ENCODE data around the gene NRG3. TPM values are rescaled to one million over a fixed set of nuclear protein-coding genes. Genes with fewer than 3 reads are reported as not detected.

Gene NRG3
- total and polyA plus RNA-seq, 2 donors (not counting 1 experiment from before 2014, with no cell fraction given): 0.06 TPM; not detected in 1

DNA sequence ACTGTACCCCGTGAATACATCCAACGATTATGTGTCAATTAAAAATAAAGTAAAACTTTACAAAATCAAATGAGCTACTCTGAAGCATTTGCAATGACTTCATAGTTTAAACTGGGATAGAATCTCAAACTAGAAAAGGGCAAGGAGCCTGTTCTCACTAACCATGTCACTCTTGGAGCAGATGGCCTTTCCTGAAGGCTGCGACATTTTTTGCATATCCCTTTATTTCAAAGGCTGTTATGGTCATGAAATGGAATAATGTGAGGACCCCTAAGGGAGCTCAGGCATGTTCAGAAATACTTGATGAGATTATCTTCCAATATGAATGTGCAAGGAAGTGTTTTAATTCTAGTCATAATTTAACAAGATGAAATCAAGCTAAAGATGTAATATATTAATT, 679.4 kb downstream of the NRG3 start:
- no CpG with 5 or more reads among the region's 3 CpGs for WGBS (ENCODE audit: insufficient coverage)
- Mint-ChIP-seq H3K27ac (no peak overlapping the region), H3K27me3 (no peaks in the 10 kb centered on the region), H3K4me3 (no peak overlapping the region), H3K4me1 (no peaks in the 10 kb centered on the region), H3K9me3 (ENCODE audit: insufficient read depth) (peaks cover 3% of the 10 kb centered on the region)
- Histone ChIP-seq H3K9ac (ENCODE audit: low read length) (no peak overlapping the region), H3K27ac (ENCODE audit: low read length in 2 of 2) (no peak overlapping the region), H3K36me3 (replicated peaks in 1 of 2; ENCODE audit: control extremely low read depth in 1 of 2, control insufficient read depth in 1 of 2, extremely low read depth in 1 of 2, insufficient read depth in 2 of 2, low read length in 1 of 2) (no peaks in the 10 kb centered on the region), H3K4me3 (ENCODE audit: control extremely low read depth in 1 of 5, extremely low read depth in 1 of 5, insufficient read depth in 1 of 5, low read depth in 2 of 5, low read length in 4 of 5) (no peak overlapping the region), H3K4me2 (replicated peaks; ENCODE audit: low read depth, low read length, poor library complexity, severe bottlenecking) (no peak overlapping the region), H3K9me3 (ENCODE audit: control extremely low read depth in 1 of 3, control insufficient read depth in 2 of 3, insufficient read depth in 1 of 3, low read length in 2 of 3) (no peaks in the 10 kb centered on the region), H2AFZ (ENCODE audit: insufficient read depth, low read depth, low read length, poor library complexity, severe bottlenecking) (no peak overlapping the region), H3K27me3 (replicated peaks in 1 of 4; ENCODE audit: control extremely low read depth in 1 of 4, control insufficient read depth in 3 of 4, insufficient read depth in 4 of 4, low read length in 3 of 4) (no peaks in the 10 kb centered on the region), H3K4me1 (ENCODE audit: control insufficient read depth in 2 of 2, insufficient read depth in 2 of 2, low read length in 2 of 2) (no peaks in the 10 kb centered on the region), H4K20me1 (ENCODE audit: control insufficient read depth, insufficient read depth, low read length, poor library complexity, severe bottlenecking) (no peaks in the 10 kb centered on the region), H3K79me2 (ENCODE audit: control insufficient read depth, insufficient read depth, low read length) (no peaks in the 10 kb centered on the region)
- CTCF ChIA-PET: no interaction called here
- DNase-seq (no peak), ATAC-seq (ENCODE audit: low read depth) (no peak)
- POLR2A ChIA-PET: no interaction called here
- TF ChIP-seq, protein P1, sequence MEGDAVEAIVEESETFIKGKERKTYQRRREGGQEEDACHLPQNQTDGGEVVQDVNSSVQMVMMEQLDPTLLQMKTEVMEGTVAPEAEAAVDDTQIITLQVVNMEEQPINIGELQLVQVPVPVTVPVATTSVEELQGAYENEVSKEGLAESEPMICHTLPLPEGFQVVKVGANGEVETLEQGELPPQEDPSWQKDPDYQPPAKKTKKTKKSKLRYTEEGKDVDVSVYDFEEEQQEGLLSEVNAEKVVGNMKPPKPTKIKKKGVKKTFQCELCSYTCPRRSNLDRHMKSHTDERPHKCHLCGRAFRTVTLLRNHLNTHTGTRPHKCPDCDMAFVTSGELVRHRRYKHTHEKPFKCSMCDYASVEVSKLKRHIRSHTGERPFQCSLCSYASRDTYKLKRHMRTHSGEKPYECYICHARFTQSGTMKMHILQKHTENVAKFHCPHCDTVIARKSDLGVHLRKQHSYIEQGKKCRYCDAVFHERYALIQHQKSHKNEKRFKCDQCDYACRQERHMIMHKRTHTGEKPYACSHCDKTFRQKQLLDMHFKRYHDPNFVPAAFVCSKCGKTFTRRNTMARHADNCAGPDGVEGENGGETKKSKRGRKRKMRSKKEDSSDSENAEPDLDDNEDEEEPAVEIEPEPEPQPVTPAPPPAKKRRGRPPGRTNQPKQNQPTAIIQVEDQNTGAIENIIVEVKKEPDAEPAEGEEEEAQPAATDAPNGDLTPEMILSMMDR (IDR thresholded peaks at IDR 0.05): no peak
- TF ChIP-seq EZH2 (IDR thresholded peaks at IDR 0.05; ENCODE audit: borderline replicate concordance, insufficient read depth, low read depth, low read length, poor library complexity, severe bottlenecking): no peak
- intact Hi-C loops (cut with micrococcal nuclease): no loop called here

GRCh38 chr10:82558014-82558607, 683.1 kb downstream of the NRG3 start:
- ChIA-PET POLR2A (no interaction called here), CTCF (no interaction called here)
- Histone ChIP-seq H3K4me2 (replicated peaks; ENCODE audit: low read depth, low read length, poor library complexity, severe bottlenecking) (no peak overlapping the region), H4K20me1 (ENCODE audit: control insufficient read depth, insufficient read depth, low read length, poor library complexity, severe bottlenecking) (no peaks in the 10 kb centered on the region), H3K27ac (ENCODE audit: low read length in 2 of 2) (no peak overlapping the region), H3K4me1 (ENCODE audit: control insufficient read depth in 2 of 2, insufficient read depth in 2 of 2, low read length in 2 of 2) (no peaks in the 10 kb centered on the region), H3K79me2 (ENCODE audit: control insufficient read depth, insufficient read depth, low read length) (no peaks in the 10 kb centered on the region), H3K9ac (ENCODE audit: low read length) (no peak overlapping the region), H3K27me3 (replicated peaks in 1 of 4; ENCODE audit: control extremely low read depth in 1 of 4, control insufficient read depth in 3 of 4, insufficient read depth in 4 of 4, low read length in 3 of 4) (no peaks in the 10 kb centered on the region), H2AFZ (ENCODE audit: insufficient read depth, low read depth, low read length, poor library complexity, severe bottlenecking) (no peak overlapping the region), H3K9me3 (ENCODE audit: control extremely low read depth in 1 of 3, control insufficient read depth in 2 of 3, insufficient read depth in 1 of 3, low read length in 2 of 3) (no peaks in the 10 kb centered on the region), H3K4me3 (ENCODE audit: control extremely low read depth in 1 of 5, extremely low read depth in 1 of 5, insufficient read depth in 1 of 5, low read depth in 2 of 5, low read length in 4 of 5) (no peak overlapping the region), H3K36me3 (replicated peaks in 1 of 2; ENCODE audit: control extremely low read depth in 1 of 2, control insufficient read depth in 1 of 2, extremely low read depth in 1 of 2, insufficient read depth in 2 of 2, low read length in 1 of 2) (no peaks in the 10 kb centered on the region)
- ATAC-seq (ENCODE audit: low read depth): no peak
- Mint-ChIP-seq H3K4me1 (no peaks in the 10 kb centered on the region), H3K27ac (no peak overlapping the region), H3K27me3 (no peaks in the 10 kb centered on the region), H3K9me3 (ENCODE audit: insufficient read depth) (peaks cover 3% of the 10 kb centered on the region), H3K4me3 (no peak overlapping the region)
- no peak for TF ChIP-seq EZH2 (IDR thresholded peaks at IDR 0.05; ENCODE audit: borderline replicate concordance, insufficient read depth, low read depth, low read length, poor library complexity, severe bottlenecking)
- TF ChIP-seq, protein P1 (IDR thresholded peaks at IDR 0.05): no peak
- 25% methylated on average over 1 of the region's 2 CpGs for WGBS (ENCODE audit: insufficient coverage)
- intact Hi-C loops (cut with micrococcal nuclease): no loop called here
- no peak for DNase-seq
